H1 (cell line): ENCODE measurements around the gene GDF2. TPM values are rescaled to one million over a fixed set of nuclear protein-coding genes. Genes with fewer than 3 reads are reported as not detected.

Experiments
- CTCF ChIA-PET: fragments of 300-600 bp; sonication (Branson Sonifier 250); formaldehyde crosslinking; loops from one replicate; lab custom pipeline; 2021; ENCODE audit not compliant: partially characterized antibody; lab: Charles Lee
- POLR2A ChIA-PET: fragments of 300-600 bp; sonication (Branson Sonifier 250); formaldehyde crosslinking; loops from one replicate; lab custom pipeline; 2021; ENCODE audit warnings: inconsistent platforms; ENCODE audit not compliant: partially characterized antibody; lab: Charles Lee
- DNase-seq, 2 experiments: peaks; one replicate each; pipeline versions ENCODE4 v3.0.0 to v3.0.0-alpha.2; 2010 to 2022; ENCODE audit warnings: low spot score in 2 of 2, low read depth in 1 of 2, mixed read lengths in 1 of 2
- FAIRE-seq: peaks from 2 replicates; lab custom pipeline; 2011; peaks lifted over from hg19 to GRCh38; lab: Jason Lieb, UNC
- H2AFZ ChIP-seq: 2 replicates; pipeline ENCODE4 v1.8.1; 2012; ENCODE audit warnings: low read length, inconsistent platforms
- H2AK5ac ChIP-seq: 2 replicates; pipeline ENCODE4 v1.6.1; 2013; ENCODE audit warnings: low read depth, low read length
- H2BK120ac ChIP-seq: replicated peaks from 2 replicates; pipeline ENCODE3; 2013; ENCODE audit warnings: low read depth, low read length, inconsistent platforms
- H2BK12ac ChIP-seq: 2 replicates; pipeline ENCODE4 v1.6.1; 2013; ENCODE audit warnings: low read depth, low read length
- H2BK15ac ChIP-seq: 2 replicates; pipeline ENCODE4 v1.6.1; 2013; ENCODE audit warnings: low read length
- H2BK20ac ChIP-seq: 2 replicates; pipeline ENCODE4 v1.6.1; 2013; ENCODE audit warnings: low read length
- H2BK5ac ChIP-seq: 2 replicates; pipeline ENCODE4 v1.6.1; 2013; ENCODE audit warnings: low read depth, low read length
- H3K14ac ChIP-seq: 2 replicates; pipeline ENCODE4 v1.6.1; 2013; ENCODE audit warnings: inconsistent platforms; ENCODE audit not compliant: insufficient read length
- H3K18ac ChIP-seq: 2 replicates; pipeline ENCODE4 v1.6.1; 2013; ENCODE audit warnings: low read length; ENCODE audit errors: extremely low read depth
- H3K23ac ChIP-seq: 2 replicates; pipeline ENCODE4 v1.6.1; 2013; ENCODE audit warnings: inconsistent platforms; ENCODE audit not compliant: insufficient read length
- H3K23me2 ChIP-seq: 2 replicates; pipeline ENCODE4 v1.6.1; 2013; ENCODE audit warnings: low read depth, low read length
- H3K27ac ChIP-seq: 2 replicates; pipeline ENCODE4 v1.6.1; 2011; ENCODE audit warnings: low read depth, low read length, inconsistent platforms
- H3K27me3 ChIP-seq, 4 experiments: replicated peaks in 1 of 4; 1 replicate in 1 of 4; 2 replicates in 3 of 4; pipeline versions ENCODE4 v1.6.1 to v1.8.1; 2011 to 2013; ENCODE audit warnings: low read length in 3 of 4, mild to moderate bottlenecking in 3 of 4, inconsistent platforms in 2 of 4, mixed read lengths in 2 of 4, moderate library complexity in 1 of 4; ENCODE audit not compliant: control insufficient read depth in 3 of 4, insufficient read depth in 3 of 4; ENCODE audit errors: extremely low read depth in 1 of 4
- H3K36me3 ChIP-seq, 4 experiments: 2 replicates each; pipeline versions ENCODE4 v1.6.1 to v1.8.1; 2011 to 2013; ENCODE audit warnings: mild to moderate bottlenecking in 4 of 4, low read length in 3 of 4, moderate library complexity in 2 of 4, control low read depth in 1 of 4, inconsistent platforms in 1 of 4; ENCODE audit not compliant: insufficient read depth in 4 of 4, control insufficient read depth in 2 of 4
- H3K4ac ChIP-seq: replicated peaks from 2 replicates; pipeline ENCODE3; 2013; ENCODE audit warnings: low read length, low read depth, mixed read lengths, inconsistent platforms; ENCODE audit not compliant: insufficient read length
- H3K4me1 ChIP-seq, 4 experiments: replicated peaks in 1 of 4; 1 replicate in 1 of 4; 2 replicates in 3 of 4; pipeline versions ENCODE4 v1.6.1 to v1.8.1; 2011 to 2013; ENCODE audit warnings: low read length in 3 of 4, inconsistent platforms in 2 of 4, mixed read lengths in 1 of 4; ENCODE audit not compliant: insufficient read depth in 4 of 4, control insufficient read depth in 3 of 4
- H3K4me2 ChIP-seq, 2 experiments: 2 replicates each; pipeline versions ENCODE4 v1.6.1 to v1.8.1; 2011 to 2013; ENCODE audit warnings: low read depth in 2 of 2, low read length in 2 of 2, control low read depth in 1 of 2, inconsistent platforms in 1 of 2, mild to moderate bottlenecking in 1 of 2; ENCODE audit not compliant: insufficient read depth in 1 of 2
- H3K4me3 ChIP-seq, 4 experiments: fragments of 200-600, 300-600 bp in 1 of 4; sonication (generic), shearing (Covaris generic), sonication (Bioruptor Twin) in 1 of 4; 2 replicates each; pipeline versions ENCODE4 v1.5.1 to v1.8.1; 2011 to 2016; ENCODE audit warnings: low read length in 4 of 4, low read depth in 3 of 4, control low read depth in 2 of 4, inconsistent platforms in 2 of 4, mild to moderate bottlenecking in 2 of 4, mixed read lengths in 1 of 4, moderate library complexity in 1 of 4; ENCODE audit not compliant: insufficient read depth in 2 of 4; ENCODE audit errors: extremely low read depth in 1 of 4
- H3K56ac ChIP-seq: replicated peaks from 2 replicates; pipeline ENCODE3; 2013; ENCODE audit warnings: low read depth, mild to moderate bottlenecking, mixed read lengths, low read length, inconsistent platforms; ENCODE audit not compliant: insufficient read length
- H3K79me1 ChIP-seq: 2 replicates; pipeline ENCODE4 v1.6.1; 2013; ENCODE audit warnings: low read depth, low read length, control low read depth
- H3K79me2 ChIP-seq, 2 experiments: 2 replicates each; pipeline versions ENCODE4 v1.6.1 to v1.8.1; 2012 to 2013; ENCODE audit warnings: low read length in 2 of 2, mild to moderate bottlenecking in 2 of 2, inconsistent platforms in 1 of 2; ENCODE audit not compliant: insufficient read depth in 2 of 2, control insufficient read depth in 1 of 2
- H3K9ac ChIP-seq, 4 experiments: replicated peaks in 1 of 4; 1 replicate in 1 of 4; 2 replicates in 3 of 4; pipeline versions ENCODE4 v1.6.1 to v1.8.1; 2011 to 2013; ENCODE audit warnings: low read depth in 3 of 4, low read length in 3 of 4, control low read depth in 2 of 4, mild to moderate bottlenecking in 2 of 4, moderate library complexity in 2 of 4, inconsistent platforms in 1 of 4; ENCODE audit errors: extremely low read depth in 1 of 4
- H3K9me3 ChIP-seq, 2 experiments: 2 replicates each; pipeline versions ENCODE4 v1.6.1 to v1.8.1; 2012 to 2013; ENCODE audit warnings: mild to moderate bottlenecking in 2 of 2, moderate library complexity in 2 of 2, control low read depth in 1 of 2, inconsistent platforms in 1 of 2, low read depth in 1 of 2, low read length in 1 of 2, mixed read lengths in 1 of 2; ENCODE audit not compliant: insufficient read depth in 2 of 2
- H4K20me1 ChIP-seq, 2 experiments: replicated peaks in 1 of 2; 2 replicates each; pipeline versions ENCODE3 to v1.8.1; 2011 to 2013; ENCODE audit warnings: inconsistent platforms in 2 of 2, low read length in 2 of 2, mild to moderate bottlenecking in 1 of 2; ENCODE audit not compliant: insufficient read depth in 2 of 2, control insufficient read depth in 1 of 2
- H4K5ac ChIP-seq: 2 replicates; pipeline ENCODE4 v1.6.1; 2013; ENCODE audit warnings: low read length, low read depth, mixed read lengths, inconsistent platforms; ENCODE audit not compliant: insufficient read length
- H4K8ac ChIP-seq: 2 replicates; pipeline ENCODE4 v1.8.0; 2013; ENCODE audit warnings: mild to moderate bottlenecking, moderate library complexity, low read length, inconsistent platforms; ENCODE audit not compliant: insufficient read depth; ENCODE audit errors: extremely low read depth
- H4K91ac ChIP-seq: replicated peaks from 2 replicates; pipeline ENCODE3; 2013; ENCODE audit warnings: low read length, mixed read lengths, inconsistent platforms; ENCODE audit not compliant: insufficient read length
- EP300 ChIP-seq, 2 experiments: IDR thresholded peaks; 1 replicate in 1 of 2; 2 replicates in 1 of 2; pipeline ENCODE4 v1.6.1; 2011 to 2012; ENCODE audit warnings: low read depth in 2 of 2, low read length in 2 of 2, mild to moderate bottlenecking in 2 of 2, borderline replicate concordance in 1 of 2, inconsistent platforms in 1 of 2, moderate library complexity in 1 of 2
- KDM4A ChIP-seq: IDR thresholded peaks from one replicate; pipeline ENCODE4 v1.7.1; 2012; ENCODE audit warnings: low read depth, mild to moderate bottlenecking, moderate library complexity, low read length, inconsistent platforms; ENCODE audit not compliant: severe bottlenecking
- KDM5A ChIP-seq: fragments of 200-600 bp; IDR thresholded peaks from 2 replicates; pipeline ENCODE4 v1.7.1; 2012; ENCODE audit warnings: mild to moderate bottlenecking, low read length, inconsistent platforms, mixed read lengths
- MAX ChIP-seq: IDR thresholded peaks from 2 replicates; pipeline ENCODE4 v1.6.1; 2012; ENCODE audit warnings: inconsistent platforms
- RAD21 ChIP-seq, 2 experiments: IDR thresholded peaks in 1 of 2; conservative IDR thresholded peaks in 1 of 2; 2 replicates each; pipeline ENCODE4 v1.6.1; 2011; ENCODE audit warnings: low read depth in 2 of 2, low read length in 2 of 2, improper control_type of control experiment in 1 of 2, inconsistent platforms in 1 of 2, mild to moderate bottlenecking in 1 of 2, moderate library complexity in 1 of 2
- YY1 ChIP-seq: IDR thresholded peaks from 2 replicates; pipeline ENCODE4 v1.6.1; 2011; ENCODE audit warnings: low read depth, mild to moderate bottlenecking, low read length
- WGBS, 2 experiments: shearing (Covaris generic) in 1 of 2; methylation state at CpG; one replicate each; pipeline versions ENCODE4 v1.1.6 to v1.1.7; 2013 to 2015; ENCODE audit warnings: low lambda C conversion rate in 2 of 2, mixed read lengths in 2 of 2, inconsistent platforms in 1 of 2, low coverage in 1 of 2, missing lambda C conversion rate in 1 of 2; ENCODE audit not compliant: insufficient replicate concordance in 2 of 2, insufficient coverage in 1 of 2, insufficient read length in 1 of 2; ENCODE audit errors: extremely low coverage in 1 of 2, missing lambda C conversion rate in 1 of 2; 5-methylcytosine and 5-hydroxymethylcytosine counted together
- polyA plus RNA-seq, 7 experiments: library from polyadenylated mRNA; depleted of rRNA in 3 of 7; stranded (reverse) in 5 of 7; unstranded in 2 of 7; fragments of >200 nt in 5 of 7; fragments of 200-250 nt in 2 of 7; gene quantifications; 1 replicate in 5 of 7; 2 replicates in 1 of 7; 4 replicates in 1 of 7; pipeline versions ENCODE4 v1.2.1 to v1.2.3, GENCODE V29; 2011 to 2013; ENCODE audit warnings: missing spikeins in 2 of 7, mixed read lengths in 2 of 7
- total RNA-seq: library from RNA; stranded (reverse); fragmentation: NEBNext Ultra II Directional; extraction: Animal tissue kit (Norgen Biotek cat#: 25700); gene quantifications from 2 replicates; pipeline ENCODE4 v1.2.1, GENCODE V29; 2021

GDF2 gene
- total and polyA plus RNA-seq, 2 of the 8 experiments (the other 6 are each of a cell fraction or from before 2014, with no cell fraction given) = not detected

- no peak overlapping the region for H2BK20ac ChIP-seq
- no peak overlapping the region for H3K18ac ChIP-seq
- no peaks in the 10 kb centered on the region for H3K27me3 ChIP-seq
- no peak overlapping the region for H2BK15ac ChIP-seq
- no peaks in the 10 kb centered on the region for H3K23me2 ChIP-seq
- no peak overlapping the region for H2BK12ac ChIP-seq
- DNase-seq (no peak), FAIRE-seq (no peak)
- no peak overlapping the region for H2AFZ ChIP-seq
- no peak overlapping the region for H3K56ac ChIP-seq
- H3K36me3 ChIP-seq = no peaks in the 10 kb centered on the region
- H2BK5ac ChIP-seq = no peak overlapping the region
- no peak overlapping the region for H3K4me3 ChIP-seq
- no peak overlapping the region for H3K4me2 ChIP-seq
- H3K9me3 ChIP-seq = no peaks in the 10 kb centered on the region
- no peak overlapping the region for H3K14ac ChIP-seq
- no peak overlapping the region for H4K5ac ChIP-seq
- no peaks in the 10 kb centered on the region for H3K79me1 ChIP-seq
- no peak overlapping the region for H4K91ac ChIP-seq
- no peak overlapping the region for H2AK5ac ChIP-seq
- ChIA-PET CTCF (interaction anchor here (0.8 to 1.8 kb wide), 8 partner anchors 14 to 258 kb away, joined by 3 to 5 read pairs (median 3); no protein-coding TSS in a partner anchor), POLR2A (no interaction called here)
- 83% methylated on average over 8 of the region's 9 CpGs; no CpG with 5 or more reads in 1 of the 2 experiments for WGBS, 2 experiments
- no peak overlapping the region for H3K27ac ChIP-seq
- no peaks in the 10 kb centered on the region for H3K4me1 ChIP-seq
- H3K23ac ChIP-seq = no peak overlapping the region
- H3K79me2 ChIP-seq = no peaks in the 10 kb centered on the region
- H3K4ac ChIP-seq = no peak overlapping the region
- no peak overlapping the region for H2BK120ac ChIP-seq
- H4K20me1 ChIP-seq = no peaks in the 10 kb centered on the region
- no peak overlapping the region for H3K9ac ChIP-seq
- H4K8ac ChIP-seq = no peak overlapping the region
- TF ChIP-seq KDM5A = no peak
- TF ChIP-seq MAX = no peak
- TF ChIP-seq RAD21 (IDR thresholded peaks at IDR 0.05 in 1 of 2, conservative IDR thresholded peaks at IDR 0.05 in 1 of 2; ENCODE audit: low read depth in 2 of 2, low read length in 2 of 2) = no peak
- TF ChIP-seq EP300 (IDR thresholded peaks at IDR 0.05; ENCODE audit: borderline replicate concordance in 1 of 2, low read depth in 2 of 2, low read length in 2 of 2) = no peak
- no peak for TF ChIP-seq KDM4A
- TF ChIP-seq YY1 = no peak
Measured at GRCh38 chr10:47283101-47283630, 39.1 kb upstream of the GDF2 start.
